H9 (cell line): ENCODE data around the gene KREMEN1. TPM values are rescaled to one million over a fixed set of nuclear protein-coding genes. Genes with fewer than 3 reads are reported as not detected.
A peak's percentile ranks its signal among the peaks of the same experiment; 100 is the strongest.

ENCODE experiments used
- DNase-seq: peaks from one replicate; pipeline ENCODE4 v3.0.0-alpha.2; 2017
- H2AFZ ChIP-seq: one replicate; pipeline ENCODE4 v1.6.1; 2013; ENCODE audit warnings: mild to moderate bottlenecking, low read length, control low read depth, moderate library complexity
- H2AK5ac ChIP-seq: 2 replicates; pipeline ENCODE4 v1.6.1; 2013; ENCODE audit warnings: low read length, control low read depth, mixed read lengths; ENCODE audit not compliant: insufficient read length
- H2BK120ac ChIP-seq: one replicate; pipeline ENCODE4 v1.6.1; 2013; ENCODE audit warnings: low read depth, mild to moderate bottlenecking, low read length, control low read depth, inconsistent platforms; ENCODE audit not compliant: poor library complexity, severe bottlenecking
- H2BK12ac ChIP-seq: 2 replicates; pipeline ENCODE4 v1.6.1; 2013; ENCODE audit warnings: low read length, control low read depth, mixed read lengths, low read depth; ENCODE audit not compliant: insufficient read length
- H2BK15ac ChIP-seq: 2 replicates; pipeline ENCODE4 v1.6.1; 2013; ENCODE audit warnings: low read depth, low read length, control low read depth
- H2BK20ac ChIP-seq: one replicate; pipeline ENCODE4 v1.6.1; 2013; ENCODE audit warnings: low read depth, mild to moderate bottlenecking, low read length, control low read depth, inconsistent platforms; ENCODE audit not compliant: poor library complexity, severe bottlenecking
- H2BK5ac ChIP-seq: 2 replicates; pipeline ENCODE4 v1.6.1; 2013; ENCODE audit warnings: low read length, control low read depth, mixed read lengths; ENCODE audit not compliant: insufficient read length
- H3K14ac ChIP-seq: 2 replicates; pipeline ENCODE4 v1.6.1; 2013; ENCODE audit warnings: low read length, control low read depth; ENCODE audit not compliant: insufficient read depth
- H3K18ac ChIP-seq: 2 replicates; pipeline ENCODE4 v1.6.1; 2013; ENCODE audit warnings: low read depth, mild to moderate bottlenecking, mixed read lengths, low read length, control low read depth; ENCODE audit not compliant: insufficient read length
- H3K23ac ChIP-seq: 2 replicates; pipeline ENCODE4 v1.6.1; 2013; ENCODE audit warnings: low read length, control low read depth, mixed read lengths, low read depth; ENCODE audit not compliant: insufficient read length
- H3K23me2 ChIP-seq: 2 replicates; pipeline ENCODE4 v1.6.1; 2013; ENCODE audit warnings: low read depth, mild to moderate bottlenecking, mixed read lengths, low read length, control low read depth; ENCODE audit not compliant: insufficient read length, poor library complexity, severe bottlenecking
- H3K27ac ChIP-seq: 2 replicates; pipeline ENCODE4 v1.5.1; 2013; ENCODE audit warnings: low read length, control low read depth, mixed read lengths, low read depth; ENCODE audit not compliant: insufficient read length
- H3K27me3 ChIP-seq: 2 replicates; pipeline ENCODE4 v1.6.1; 2013; ENCODE audit warnings: low read length, control low read depth, inconsistent platforms; ENCODE audit not compliant: insufficient read depth
- H3K4ac ChIP-seq: 2 replicates; pipeline ENCODE4 v1.6.1; 2013; ENCODE audit warnings: low read depth, mild to moderate bottlenecking, control low read depth, inconsistent platforms, low read length, moderate library complexity
- H3K4me1 ChIP-seq: 2 replicates; pipeline ENCODE4 v1.6.1; 2013; ENCODE audit warnings: low read length, control low read depth, inconsistent platforms; ENCODE audit not compliant: insufficient read depth
- H3K4me2 ChIP-seq: 2 replicates; pipeline ENCODE4 v1.6.1; 2013; ENCODE audit warnings: low read length, control low read depth, mixed read lengths; ENCODE audit not compliant: insufficient read length, insufficient read depth
- H3K56ac ChIP-seq: 2 replicates; pipeline ENCODE4 v1.6.1; 2013; ENCODE audit warnings: low read depth, mild to moderate bottlenecking, mixed read lengths, low read length, control low read depth; ENCODE audit not compliant: insufficient read length
- H3K79me1 ChIP-seq: 2 replicates; pipeline ENCODE4 v1.6.1; 2013; ENCODE audit warnings: low read depth, mild to moderate bottlenecking, moderate library complexity, low read length, control low read depth, inconsistent platforms; ENCODE audit not compliant: insufficient read depth, poor library complexity, severe bottlenecking
- H3K79me2 ChIP-seq: 2 replicates; pipeline ENCODE4 v1.6.1; 2013; ENCODE audit warnings: low read length, control low read depth, inconsistent platforms; ENCODE audit not compliant: insufficient read depth
- H3K9ac ChIP-seq: 2 replicates; pipeline ENCODE4 v1.6.1; 2013; ENCODE audit warnings: low read length, control low read depth, mixed read lengths; ENCODE audit not compliant: insufficient read length; ENCODE audit errors: extremely low read depth
- H3K9me3 ChIP-seq: one replicate; pipeline ENCODE4 v1.6.1; 2013; ENCODE audit warnings: low read depth, low read length, inconsistent platforms; ENCODE audit not compliant: control insufficient read depth
- H3T11ph ChIP-seq: one replicate; pipeline ENCODE4 v1.6.1; 2013; ENCODE audit warnings: mild to moderate bottlenecking, low read length, control low read depth, inconsistent platforms
- H4K20me1 ChIP-seq: one replicate; pipeline ENCODE4 v1.6.1; 2013; ENCODE audit not compliant: control insufficient read depth, insufficient read length, insufficient read depth
- H4K5ac ChIP-seq: 2 replicates; pipeline ENCODE4 v1.6.1; 2013; ENCODE audit warnings: low read depth, mild to moderate bottlenecking, mixed read lengths, low read length, control low read depth; ENCODE audit not compliant: insufficient read length
- H4K8ac ChIP-seq: replicated peaks from 2 replicates; pipeline ENCODE4 v1.6.1; 2013; ENCODE audit warnings: low read length, control low read depth, mixed read lengths, low read depth; ENCODE audit not compliant: insufficient read length
- H4K91ac ChIP-seq: 2 replicates; pipeline ENCODE4 v1.6.1; 2013; ENCODE audit warnings: low read depth, mild to moderate bottlenecking, moderate library complexity, mixed read lengths, low read length, control low read depth; ENCODE audit not compliant: insufficient read length
- H3K27ac Mint-ChIP-seq, 3 experiments: 2 replicates in 2 of 3; 3 replicates in 1 of 3; pipeline ENCODE4 v1.8.0; 2020 to 2021; ENCODE audit warnings: mixed read lengths in 3 of 3, mild to moderate bottlenecking in 1 of 3, moderate library complexity in 1 of 3
- H3K27me3 Mint-ChIP-seq: 2 replicates; pipeline ENCODE4 v1.8.0; 2021; ENCODE audit warnings: low read depth, mild to moderate bottlenecking, moderate library complexity, mixed read lengths
- H3K36me3 Mint-ChIP-seq, 3 experiments: 2 replicates in 2 of 3; 3 replicates in 1 of 3; pipeline ENCODE4 v1.8.0; 2020 to 2021; ENCODE audit warnings: low read depth in 3 of 3, mixed read lengths in 3 of 3; ENCODE audit not compliant: insufficient read depth in 1 of 3
- H3K4me1 Mint-ChIP-seq, 2 experiments: 2 replicates each; pipeline ENCODE4 v1.8.0; 2020; ENCODE audit warnings: mixed read lengths in 2 of 2
- H3K4me3 Mint-ChIP-seq, 2 experiments: 2 replicates in 1 of 2; 3 replicates in 1 of 2; pipeline ENCODE4 v1.8.0; 2020 to 2021; ENCODE audit warnings: mild to moderate bottlenecking in 2 of 2, mixed read lengths in 2 of 2, moderate library complexity in 1 of 2
- H3K9me3 Mint-ChIP-seq, 2 experiments: 2 replicates in 1 of 2; 3 replicates in 1 of 2; pipeline ENCODE4 v1.8.0; 2020; ENCODE audit warnings: mild to moderate bottlenecking in 2 of 2, mixed read lengths in 2 of 2, moderate library complexity in 1 of 2
- CTCF ChIP-seq: fragments of 200-600 bp; sonication (generic); conservative IDR thresholded peaks from 3 replicates; pipeline ENCODE4 v1.8.0; 2021; ENCODE audit warnings: antibody characterized with exemption, mild to moderate bottlenecking
- WGBS: extraction: QIAGEN DNeasy Blood & Tissue Kit; methylation state at CpG from one replicate; pipeline ENCODE4 v1.1.7; 2013; ENCODE audit warnings: missing lambda C conversion rate, low lambda C conversion rate, mixed read lengths; ENCODE audit not compliant: insufficient read length; ENCODE audit errors: extremely low coverage; 5-methylcytosine and 5-hydroxymethylcytosine counted together
- total RNA-seq: library from RNA; stranded (reverse); gene quantifications from 2 replicates; pipeline ENCODE4 v1.2.1, GENCODE V29; 2021

The KREMEN1 gene
- total RNA-seq, 1 experiment from 2014 or later: 2.4 TPM

GRCh38 chr22:29204455-29205183 lies 131.8 kb downstream of the KREMEN1 start:
- no peak overlapping the region for H3K27ac ChIP-seq
- no peak for TF ChIP-seq CTCF
- DNase-seq: no peak
- no peak overlapping the region for H3T11ph ChIP-seq
- H4K5ac ChIP-seq: no peak overlapping the region
- H4K8ac ChIP-seq: no peak overlapping the region
- H2BK15ac ChIP-seq: no peak overlapping the region
- Mint-ChIP-seq H3K9me3 (no peaks in the 10 kb centered on the region; a peak in 1 of 5 replicates), H3K27me3 (peaks cover 27% of the 10 kb centered on the region), H3K4me3 (peak overlapping the region; percentile 64 to 82), H3K27ac (no peak overlapping the region), H3K4me1 (peaks cover 22 to 34% of the 10 kb centered on the region in 2 experiments), H3K36me3 (no peaks in the 10 kb centered on the region; a peak in 1 of 7 replicates)
- no peaks in the 10 kb centered on the region for H3K9me3 ChIP-seq
- no peak overlapping the region for H2BK12ac ChIP-seq
- H4K91ac ChIP-seq: no peak overlapping the region
- H2BK5ac ChIP-seq: no peak overlapping the region
- H3K56ac ChIP-seq: no peak overlapping the region
- no peak overlapping the region for H3K14ac ChIP-seq
- H2AFZ ChIP-seq: no peak overlapping the region
- H3K18ac ChIP-seq: no peak overlapping the region
- no peaks in the 10 kb centered on the region for H4K20me1 ChIP-seq
- H2BK20ac ChIP-seq: no peak overlapping the region
- no CpG with 5 or more reads among the region's 8 CpGs for WGBS
- H3K79me2 ChIP-seq: no peaks in the 10 kb centered on the region
- no peaks in the 10 kb centered on the region; the same call in 1 of the 2 replicates for H3K4me1 ChIP-seq
- H3K79me1 ChIP-seq: no peaks in the 10 kb centered on the region
- no peak overlapping the region for H3K4me2 ChIP-seq
- no peaks in the 10 kb centered on the region for H3K27me3 ChIP-seq
- H2AK5ac ChIP-seq: no peak overlapping the region
- peaks cover 4% of the 10 kb centered on the region for H3K23me2 ChIP-seq
- no peak overlapping the region for H2BK120ac ChIP-seq
- H3K23ac ChIP-seq: no peak overlapping the region
- no peak overlapping the region for H3K4ac ChIP-seq
- H3K9ac ChIP-seq: no peak overlapping the region
